ENCODE data around the gene RRP1B. TPM values are rescaled to one million over a fixed set of nuclear protein-coding genes. Genes with fewer than 3 reads are reported as not detected.

RRP1B gene
- total and polyA plus RNA-seq, 2 experiments from 2014 or later: 54.8 to 95.7 TPM

GRCh38 chr21:43622796-43623195, 36.6 kb upstream of the RRP1B start (continued):
- no peak for TF ChIP-seq ZNF462 (CRISPR knock-in tag; IDR thresholded peaks at IDR 0.05)

GRCh38 chr21:43623588-43623987, 35.8 kb upstream of the RRP1B start:
- Histone ChIP-seq H3K27ac (ENCODE audit: low read depth) (no peak overlapping the region), H3K79me2 (replicated peaks; ENCODE audit: insufficient read depth) (no peaks in the 10 kb centered on the region), H3K27me3 (ENCODE audit: insufficient read depth) (no peaks in the 10 kb centered on the region), H3K4me1 (ENCODE audit: insufficient read depth) (no peaks in the 10 kb centered on the region), H3K4me2 (no peak overlapping the region), H4K20me1 (replicated peaks; ENCODE audit: insufficient read depth) (no peaks in the 10 kb centered on the region), H2AFZ (no peak overlapping the region), H3F3A (replicated peaks; ENCODE audit: low read depth) (no peaks in the 10 kb centered on the region), H3K4me3 (no peak overlapping the region), H3K36me3 (ENCODE audit: insufficient read depth) (no peaks in the 10 kb centered on the region; the same call in 1 of the 2 replicates), H3K9me2 (ENCODE audit: insufficient read depth) (no peaks in the 10 kb centered on the region)
- Mint-ChIP-seq H3K27me3 (ENCODE audit: insufficient read depth, low read depth, poor library complexity) (peaks cover 4% of the 10 kb centered on the region), H3K27ac (no peak overlapping the region), H3K4me1 (peaks cover 6% of the 10 kb centered on the region; the same call in 1 of the 3 replicates), H3K9me3 (peaks cover 19% of the 10 kb centered on the region), H3K4me3 (no peak overlapping the region), H3K36me3 (ENCODE audit: low read depth) (peaks cover 13% of the 10 kb centered on the region; the same call in 2 of the 3 replicates)
- no peak for ATAC-seq
- DNase-seq (ENCODE audit: low spot score): no peak
- TF ChIP-seq CREB1 (CRISPR knock-in tag; IDR thresholded peaks at IDR 0.05; ENCODE audit: low read depth) (no peak), ZNF331 (CRISPR knock-in tag; IDR thresholded peaks at IDR 0.05; ENCODE audit: low read depth) (no peak), ZNF462 (CRISPR knock-in tag; IDR thresholded peaks at IDR 0.05) (no peak), STAT1 (IDR thresholded peaks at IDR 0.05; ENCODE audit: unreplicated experiment) (no peak), JUNB (IDR thresholded peaks at IDR 0.05; ENCODE audit: unreplicated experiment) (no peak), EZH2phosphoT487 (IDR thresholded peaks at IDR 0.05; ENCODE audit: unreplicated experiment) (no peak)

Measured in GM23338 (cell line).